ENCODE results near the gene LYST.
"Not testable (repeated sequence)": the region's sequence is repeated elsewhere in the genome, so short reads cannot be mapped to it uniquely, and the experiment has no call there.

GRCh38 chr1:235848251-235848650 lies 18.5 kb downstream of the LYST start:
- TF ChIP-seq CTCF (IDR thresholded peaks at IDR 0.05; ENCODE audit: low read depth, low read length, poor library complexity, severe bottlenecking); EZH2phosphoT487 (IDR thresholded peaks at IDR 0.05; ENCODE audit: borderline replicate concordance, low read length): not testable (repeated sequence)

Measured in DOHH2 (cell line).